ENCODE measurements around the gene CD46.
"Not testable (repeated sequence)": the region's sequence is repeated elsewhere in the genome, so short reads cannot be mapped to it uniquely, and the experiment has no call there.

Gene CD46

DNA sequence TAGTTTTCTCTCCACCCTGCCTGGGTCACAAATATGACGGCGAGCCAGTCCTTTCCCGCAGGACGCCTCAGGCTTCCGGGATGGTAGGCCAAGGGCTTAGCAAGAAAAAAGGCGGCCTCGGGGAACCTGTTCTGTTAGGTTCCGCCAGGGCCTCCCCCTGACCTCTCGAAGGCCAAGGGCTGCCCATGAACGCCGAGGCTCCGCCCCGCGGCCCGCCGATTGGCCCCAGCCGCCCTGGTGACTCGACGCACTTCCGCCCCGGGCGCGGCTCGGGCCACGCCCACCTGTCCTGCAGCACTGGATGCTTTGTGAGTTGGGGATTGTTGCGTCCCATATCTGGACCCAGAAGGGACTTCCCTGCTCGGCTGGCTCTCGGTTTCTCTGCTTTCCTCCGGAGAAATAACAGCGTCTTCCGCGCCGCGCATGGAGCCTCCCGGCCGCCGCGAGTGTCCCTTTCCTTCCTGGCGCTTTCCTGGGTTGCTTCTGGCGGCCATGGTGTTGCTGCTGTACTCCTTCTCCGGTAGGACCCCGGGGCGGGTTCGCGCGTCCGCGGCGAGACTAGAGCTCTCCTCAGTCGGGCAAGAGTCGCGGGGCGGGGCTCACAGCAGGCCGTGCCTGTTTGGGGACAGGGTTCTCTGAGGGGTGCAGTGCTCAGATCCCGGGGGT lies at the start of gene CD46:
CD46 (plus strand) TSS at position 265 of the 666 bp plus-strand sequence; CDS start at position 424, 159 bp downstream.
- H3K36me3 ChIP-seq (ENCODE audit: control insufficient read depth, low read depth, low read length): peaks cover 7% of the 10 kb centered on the region
- H3K27me3 ChIP-seq (ENCODE audit: control insufficient read depth, insufficient read depth, low read length): no peaks in the 10 kb centered on the region
- peaks cover 40% of the 10 kb centered on the region for H3K4me1 ChIP-seq (ENCODE audit: control insufficient read depth, low read depth, low read length)
- peak within 1 kb of the TSS; percentile 83 for H3K9ac ChIP-seq (ENCODE audit: low read length)
- H3K9me3 ChIP-seq (ENCODE audit: control insufficient read depth, low read depth, low read length): no peaks in the 10 kb centered on the region
- peak within 1 kb of the TSS; percentile 98 for H3K4me3 ChIP-seq (ENCODE audit: low read length)
- peak within 1 kb of the TSS; percentile 70 for H3K27ac ChIP-seq (ENCODE audit: low read length)

DNA sequence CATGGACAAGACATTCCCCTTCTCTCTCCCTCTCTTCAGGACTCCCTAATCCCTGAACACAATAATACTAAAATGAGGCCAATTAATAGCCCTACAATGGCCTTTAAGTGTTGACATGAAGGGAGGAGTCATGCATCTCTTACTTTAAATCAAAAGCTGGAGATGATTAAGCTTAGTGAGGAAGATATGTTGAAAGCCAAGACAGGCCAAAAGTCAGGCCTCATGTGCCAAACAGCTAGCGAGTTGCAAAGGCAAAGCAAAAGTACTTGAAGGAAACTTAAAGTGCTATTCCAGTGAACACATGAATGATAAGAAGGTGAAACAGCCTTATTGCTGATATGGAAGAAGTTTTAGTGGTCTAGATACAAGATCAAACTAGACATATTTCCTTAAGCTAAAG lies 49.5 kb upstream of the CD46 start:
- H3K36me3 ChIP-seq (ENCODE audit: control insufficient read depth, low read depth, low read length): no peaks in the 10 kb centered on the region
- no peaks in the 10 kb centered on the region for H3K4me1 ChIP-seq (ENCODE audit: control insufficient read depth, low read depth, low read length)
- no peak overlapping the region for H3K27ac ChIP-seq (ENCODE audit: low read length)
- no peak overlapping the region for H3K9ac ChIP-seq (ENCODE audit: low read length)
- no peak overlapping the region for H3K4me3 ChIP-seq (ENCODE audit: low read length)
- H3K9me3 ChIP-seq (ENCODE audit: control insufficient read depth, low read depth, low read length): no peaks in the 10 kb centered on the region
- no peaks in the 10 kb centered on the region for H3K27me3 ChIP-seq (ENCODE audit: control insufficient read depth, insufficient read depth, low read length)

DNA sequence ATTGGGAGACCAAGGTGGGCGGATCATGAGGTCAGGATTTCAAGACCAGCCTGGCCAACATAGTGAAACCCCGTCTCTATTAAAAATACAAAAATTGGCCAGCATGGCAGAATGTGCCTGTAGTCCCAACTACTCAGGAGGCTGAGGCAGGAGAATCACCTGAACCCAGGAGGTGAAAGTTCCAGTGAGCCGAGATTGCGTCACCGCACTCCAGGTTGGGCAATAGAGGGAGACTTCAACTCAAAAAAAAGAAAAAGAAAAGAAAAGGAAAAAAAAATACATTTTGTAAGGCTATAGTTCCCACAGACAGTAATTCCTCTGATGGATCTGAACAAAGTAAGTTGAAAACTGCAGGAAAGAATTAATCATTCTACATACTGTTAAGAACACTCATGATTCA lies 48.1 kb upstream of the CD46 start:
- no peaks in the 10 kb centered on the region for H3K4me1 ChIP-seq (ENCODE audit: control insufficient read depth, low read depth, low read length)
- no peaks in the 10 kb centered on the region for H3K9me3 ChIP-seq (ENCODE audit: control insufficient read depth, low read depth, low read length)
- H3K27ac ChIP-seq (ENCODE audit: low read length): no peak overlapping the region
- no peaks in the 10 kb centered on the region for H3K27me3 ChIP-seq (ENCODE audit: control insufficient read depth, insufficient read depth, low read length)
- H3K4me3 ChIP-seq (ENCODE audit: low read length): no peak overlapping the region
- H3K36me3 ChIP-seq (ENCODE audit: control insufficient read depth, low read depth, low read length): no peaks in the 10 kb centered on the region
- no peak overlapping the region for H3K9ac ChIP-seq (ENCODE audit: low read length)

DNA sequence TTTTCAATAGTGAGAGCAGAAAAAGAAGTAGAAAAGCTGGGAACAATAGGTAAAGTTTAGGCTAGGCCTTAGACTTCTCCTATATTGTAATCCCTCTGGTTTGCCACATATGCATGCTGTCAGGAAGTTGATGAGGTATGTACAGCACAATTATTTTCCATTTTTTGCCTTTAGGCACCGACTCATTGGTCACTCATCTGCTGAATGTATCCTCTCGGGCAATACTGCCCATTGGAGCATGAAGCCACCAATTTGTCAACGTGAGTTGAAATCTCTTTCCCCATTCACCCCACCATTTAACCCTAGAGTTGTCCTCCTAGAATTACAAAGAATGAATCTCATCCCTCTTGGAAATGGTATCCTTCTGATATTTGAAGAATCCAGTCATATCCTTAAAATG lies 43.9 kb upstream of the CD46 start:
- H3K36me3 ChIP-seq (ENCODE audit: control insufficient read depth, low read depth, low read length); H3K9me3 ChIP-seq (ENCODE audit: control insufficient read depth, low read depth, low read length); H3K27me3 ChIP-seq (ENCODE audit: control insufficient read depth, insufficient read depth, low read length); H3K4me1 ChIP-seq (ENCODE audit: control insufficient read depth, low read depth, low read length); H3K4me3 ChIP-seq (ENCODE audit: low read length); H3K27ac ChIP-seq (ENCODE audit: low read length); H3K9ac ChIP-seq (ENCODE audit: low read length): not testable (repeated sequence)

DNA sequence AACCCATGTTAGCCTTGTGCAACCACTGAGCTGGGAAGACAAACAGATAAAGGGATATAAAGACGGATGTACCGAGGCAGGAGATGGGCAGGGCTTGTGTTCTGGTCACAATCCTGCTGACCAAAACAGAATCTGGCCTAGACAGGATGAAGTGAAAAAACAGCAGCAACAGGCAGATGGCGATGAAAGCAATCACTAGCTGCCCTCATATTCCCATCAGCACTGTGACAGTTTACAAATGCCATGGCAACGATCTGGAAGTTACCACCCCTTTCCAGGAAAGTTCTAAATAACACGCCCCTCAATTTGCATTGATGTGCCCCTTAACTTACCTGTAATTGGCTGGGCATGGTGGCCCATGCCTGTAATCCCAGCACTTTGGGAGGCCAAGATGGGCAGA lies 40.6 kb upstream of the CD46 start:
- Histone ChIP-seq H3K36me3 (ENCODE audit: control insufficient read depth, low read depth, low read length) (no peaks in the 10 kb centered on the region), H3K9me3 (ENCODE audit: control insufficient read depth, low read depth, low read length) (peaks cover 7% of the 10 kb centered on the region), H3K27ac (ENCODE audit: low read length) (no peak overlapping the region), H3K4me1 (ENCODE audit: control insufficient read depth, low read depth, low read length) (no peaks in the 10 kb centered on the region), H3K27me3 (ENCODE audit: control insufficient read depth, insufficient read depth, low read length) (no peaks in the 10 kb centered on the region), H3K4me3 (ENCODE audit: low read length) (no peak overlapping the region), H3K9ac (ENCODE audit: low read length) (no peak overlapping the region)

DNA sequence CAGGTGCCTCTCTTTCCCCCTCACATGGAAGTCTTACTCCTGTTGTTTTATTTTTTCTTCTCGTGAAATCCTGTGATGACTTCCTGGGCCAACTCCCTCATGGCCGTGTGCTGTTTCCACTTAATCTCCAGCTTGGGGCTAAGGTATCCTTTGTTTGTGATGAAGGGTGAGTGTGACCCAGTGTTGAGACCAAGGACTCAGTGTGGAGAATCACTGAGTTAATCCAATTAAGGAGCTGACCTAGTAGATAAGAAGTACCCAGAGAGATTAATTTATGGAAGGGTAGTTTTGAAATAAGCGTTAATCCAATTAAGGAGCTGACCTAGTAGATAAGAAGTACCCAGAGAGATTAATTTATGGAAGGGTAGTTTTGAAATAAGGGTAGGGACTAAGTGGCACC lies 39.2 kb upstream of the CD46 start:
- H3K4me1 ChIP-seq (ENCODE audit: control insufficient read depth, low read depth, low read length); H3K27me3 ChIP-seq (ENCODE audit: control insufficient read depth, insufficient read depth, low read length); H3K36me3 ChIP-seq (ENCODE audit: control insufficient read depth, low read depth, low read length); H3K9ac ChIP-seq (ENCODE audit: low read length); H3K27ac ChIP-seq (ENCODE audit: low read length); H3K9me3 ChIP-seq (ENCODE audit: control insufficient read depth, low read depth, low read length); H3K4me3 ChIP-seq (ENCODE audit: low read length): not testable (repeated sequence)

DNA sequence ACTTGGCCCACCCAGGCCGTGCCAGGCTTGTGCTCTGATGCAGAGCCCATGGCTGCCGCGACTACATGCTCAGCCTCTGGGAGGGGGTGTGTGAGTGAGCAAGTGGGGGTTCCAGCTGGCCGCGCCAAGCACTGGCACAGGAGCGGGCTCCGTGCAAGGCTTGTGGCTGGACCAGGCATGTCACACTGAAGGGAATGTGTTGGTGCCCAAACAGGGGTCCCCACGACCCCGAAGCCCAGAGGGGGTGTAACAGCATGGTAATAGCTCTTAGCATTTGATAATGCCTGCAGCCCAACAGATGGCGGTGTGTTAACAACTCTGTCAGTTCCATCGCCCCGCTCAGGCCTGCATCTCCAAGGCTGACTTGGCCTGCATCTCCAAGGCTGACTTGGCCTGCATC lies 38.3 kb upstream of the CD46 start:
- Histone ChIP-seq H3K9me3 (ENCODE audit: control insufficient read depth, low read depth, low read length) (peaks cover 7% of the 10 kb centered on the region), H3K27ac (ENCODE audit: low read length) (no peak overlapping the region), H3K36me3 (ENCODE audit: control insufficient read depth, low read depth, low read length) (no peaks in the 10 kb centered on the region), H3K4me3 (ENCODE audit: low read length) (no peak overlapping the region), H3K27me3 (ENCODE audit: control insufficient read depth, insufficient read depth, low read length) (no peaks in the 10 kb centered on the region), H3K4me1 (ENCODE audit: control insufficient read depth, low read depth, low read length) (no peaks in the 10 kb centered on the region), H3K9ac (ENCODE audit: low read length) (no peak overlapping the region)

DNA sequence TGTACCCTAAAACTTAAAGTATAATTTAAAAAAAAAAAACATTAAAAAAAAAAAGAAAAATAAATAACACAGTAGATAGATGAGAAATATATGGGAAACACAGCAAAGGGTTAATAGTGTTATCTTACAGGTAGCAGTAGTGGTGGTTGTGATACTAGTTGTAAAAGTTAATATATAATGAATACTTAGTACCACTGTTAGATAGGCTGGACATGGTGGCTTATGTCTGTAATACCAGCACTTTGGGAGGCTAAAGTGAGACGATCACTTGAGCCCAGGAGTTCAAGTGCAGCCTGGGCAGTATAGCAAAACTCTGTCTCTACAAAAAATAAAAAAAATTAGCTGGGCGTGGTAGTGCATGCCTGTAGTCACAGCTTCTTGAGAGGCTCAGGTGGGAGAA lies 32.6 kb upstream of the CD46 start:
- no peak overlapping the region for H3K9ac ChIP-seq (ENCODE audit: low read length)
- H3K4me3 ChIP-seq (ENCODE audit: low read length): no peak overlapping the region
- H3K9me3 ChIP-seq (ENCODE audit: control insufficient read depth, low read depth, low read length): no peaks in the 10 kb centered on the region
- H3K27me3 ChIP-seq (ENCODE audit: control insufficient read depth, insufficient read depth, low read length): no peaks in the 10 kb centered on the region
- H3K36me3 ChIP-seq (ENCODE audit: control insufficient read depth, low read depth, low read length): no peaks in the 10 kb centered on the region
- H3K27ac ChIP-seq (ENCODE audit: low read length): no peak overlapping the region
- no peaks in the 10 kb centered on the region for H3K4me1 ChIP-seq (ENCODE audit: control insufficient read depth, low read depth, low read length)

DNA sequence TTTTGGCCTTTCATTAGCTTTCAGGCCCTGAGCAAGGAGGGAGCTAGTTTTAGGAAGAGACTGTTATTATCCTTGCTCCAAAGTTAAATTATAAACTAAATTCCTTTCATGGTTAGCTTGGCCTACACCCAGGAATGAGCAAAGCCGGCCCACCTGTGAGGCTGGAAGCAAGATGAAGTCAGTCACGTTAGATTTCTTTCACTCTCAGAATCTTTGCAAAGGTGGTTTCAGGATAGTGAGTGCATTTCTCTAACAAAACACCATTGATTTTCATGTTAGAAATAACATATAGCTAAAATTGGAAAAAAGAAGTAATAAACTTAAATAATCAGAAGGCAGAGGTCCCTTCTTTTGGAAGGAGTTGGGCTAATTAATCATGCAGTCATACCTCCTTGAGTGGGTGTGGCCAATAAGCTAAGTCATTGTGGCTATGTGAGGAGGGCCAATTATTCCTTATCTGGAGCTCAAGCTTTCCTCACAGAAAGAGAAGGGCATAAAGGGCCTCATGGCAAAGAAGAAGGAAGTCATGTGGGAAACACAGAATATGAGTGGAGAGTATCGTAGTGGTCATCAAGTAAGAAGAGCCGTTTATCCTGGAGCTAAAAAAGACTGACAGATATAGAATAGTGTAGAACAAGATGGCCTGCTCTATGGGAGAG lies 23.5 kb upstream of the CD46 start:
- not testable (repeated sequence) for H3K9ac ChIP-seq (ENCODE audit: low read length); H3K9me3 ChIP-seq (ENCODE audit: control insufficient read depth, low read depth, low read length); H3K4me1 ChIP-seq (ENCODE audit: control insufficient read depth, low read depth, low read length); H3K36me3 ChIP-seq (ENCODE audit: control insufficient read depth, low read depth, low read length); H3K4me3 ChIP-seq (ENCODE audit: low read length); H3K27me3 ChIP-seq (ENCODE audit: control insufficient read depth, insufficient read depth, low read length); H3K27ac ChIP-seq (ENCODE audit: low read length)

DNA sequence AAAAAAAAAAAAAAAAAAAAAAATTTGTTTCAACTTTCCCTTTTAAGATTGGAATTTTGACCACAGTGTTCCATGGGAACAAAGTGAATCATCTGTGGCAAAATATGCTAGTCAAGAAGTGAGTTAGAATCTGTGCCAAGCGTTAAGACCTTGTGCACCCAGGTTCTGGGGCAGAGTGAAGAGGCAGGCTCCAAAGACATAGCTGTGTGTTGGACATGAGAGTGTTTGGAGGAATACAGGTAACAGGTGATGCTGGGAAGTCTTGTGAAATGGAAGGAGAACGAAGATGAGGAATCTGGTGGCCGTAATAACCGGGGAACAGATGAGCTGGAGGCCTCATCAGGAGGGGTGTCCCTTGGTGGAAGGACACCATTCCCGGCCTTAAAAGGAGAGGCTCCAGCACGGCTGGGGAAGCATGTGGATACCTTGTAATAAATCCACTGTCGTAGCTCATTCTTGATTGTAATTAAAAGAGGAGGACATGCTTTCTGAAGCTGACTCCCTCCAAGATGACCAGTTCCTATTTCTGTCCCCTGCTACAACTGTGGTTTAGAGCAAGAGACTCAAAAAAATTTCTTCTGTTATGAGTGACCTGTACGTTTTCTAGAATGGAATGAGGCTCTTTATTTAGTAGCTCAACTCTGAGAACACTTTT lies 14.2 kb upstream of the CD46 start:
- H3K4me3 ChIP-seq (ENCODE audit: low read length); H3K36me3 ChIP-seq (ENCODE audit: control insufficient read depth, low read depth, low read length); H3K27ac ChIP-seq (ENCODE audit: low read length): not testable (repeated sequence)

DNA sequence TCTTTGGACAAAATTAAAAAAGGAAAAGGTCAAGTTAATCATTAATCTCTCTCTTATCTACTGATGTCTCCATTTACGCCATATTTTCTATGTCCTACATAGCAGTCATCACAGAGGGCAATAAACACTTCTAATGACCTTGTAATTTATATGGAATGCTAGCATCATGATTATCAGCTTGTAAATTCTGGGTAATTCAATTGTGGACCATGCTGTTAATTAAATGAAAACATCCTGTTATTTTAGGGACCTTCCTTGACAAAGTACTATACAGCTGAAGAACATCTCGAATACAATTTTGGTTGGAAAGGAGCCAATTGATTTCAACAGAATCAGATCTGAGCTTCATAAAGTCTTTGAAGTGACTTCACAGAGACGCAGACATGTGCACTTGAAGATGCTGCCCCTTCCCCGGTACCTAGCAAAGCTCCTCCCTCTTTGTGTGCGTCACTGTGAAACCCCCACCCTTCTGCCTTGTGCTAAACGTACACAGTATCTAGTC lies 13.6 kb upstream of the CD46 start:
- not testable (repeated sequence) for H3K9ac ChIP-seq (ENCODE audit: low read length); H3K27me3 ChIP-seq (ENCODE audit: control insufficient read depth, insufficient read depth, low read length); H3K4me3 ChIP-seq (ENCODE audit: low read length); H3K36me3 ChIP-seq (ENCODE audit: control insufficient read depth, low read depth, low read length); H3K9me3 ChIP-seq (ENCODE audit: control insufficient read depth, low read depth, low read length); H3K4me1 ChIP-seq (ENCODE audit: control insufficient read depth, low read depth, low read length); H3K27ac ChIP-seq (ENCODE audit: low read length)

More for the DNA sequence above, 14.2 kb upstream of the CD46 start:
- not testable (repeated sequence) for H3K27me3 ChIP-seq (ENCODE audit: control insufficient read depth, insufficient read depth, low read length); H3K4me1 ChIP-seq (ENCODE audit: control insufficient read depth, low read depth, low read length); H3K9me3 ChIP-seq (ENCODE audit: control insufficient read depth, low read depth, low read length); H3K9ac ChIP-seq (ENCODE audit: low read length)

DNA sequence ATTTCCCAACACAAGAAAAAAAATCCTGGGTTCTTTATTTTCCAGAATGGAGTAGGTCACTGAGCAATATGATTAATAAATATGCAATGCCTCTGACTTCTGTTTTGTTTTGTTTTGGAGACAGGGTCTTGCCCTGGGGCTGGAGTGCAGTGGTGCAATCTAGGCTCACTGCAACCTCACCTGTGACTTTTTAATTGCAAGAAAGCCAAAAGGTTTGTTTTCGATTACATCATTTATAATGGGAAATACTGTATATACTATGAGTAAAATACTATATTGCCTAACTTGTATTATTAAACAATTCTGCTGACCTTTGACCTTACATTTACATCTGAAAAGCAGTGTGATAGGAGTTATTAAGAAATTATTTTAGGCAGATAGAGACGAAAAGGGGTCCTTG lies 11.6 kb upstream of the CD46 start:
- H3K4me3 ChIP-seq (ENCODE audit: low read length): no peak overlapping the region
- no peaks in the 10 kb centered on the region for H3K36me3 ChIP-seq (ENCODE audit: control insufficient read depth, low read depth, low read length)
- no peaks in the 10 kb centered on the region for H3K27me3 ChIP-seq (ENCODE audit: control insufficient read depth, insufficient read depth, low read length)
- no peak overlapping the region for H3K9ac ChIP-seq (ENCODE audit: low read length)
- no peak overlapping the region for H3K27ac ChIP-seq (ENCODE audit: low read length)
- H3K4me1 ChIP-seq (ENCODE audit: control insufficient read depth, low read depth, low read length): no peaks in the 10 kb centered on the region
- peaks cover 4% of the 10 kb centered on the region for H3K9me3 ChIP-seq (ENCODE audit: control insufficient read depth, low read depth, low read length)
